SK-N-SH (cell line): ENCODE measurements around the gene ACP4. TPM values are rescaled to one million over a fixed set of nuclear protein-coding genes. Genes with fewer than 3 reads are reported as not detected.

Source experiments
- CTCF ChIA-PET: fragments of 300-600, 350-600 bp; formaldehyde crosslinking; extraction: SDS; loops from one replicate; lab custom pipeline; 2021; lab: Yijun Ruan, JAX
- POLR2A ChIA-PET: fragments of 350-600 bp; sonication (Branson Sonifier 250); formaldehyde crosslinking; extraction: SDS; loops from one replicate; lab custom pipeline; 2020; ENCODE audit warnings: antibody characterized with exemption, inconsistent platforms; lab: Yijun Ruan, JAX
- DNase-seq: peaks from one replicate; pipeline ENCODE4 v3.0.0; 2012
- H2AFZ ChIP-seq: fragments of 200-600 bp; sonication (generic); 2 replicates; pipeline ENCODE4 v1.8.1; 2016; ENCODE audit warnings: antibody characterized with exemption, mild to moderate bottlenecking, low read depth
- H3F3A ChIP-seq: fragments of 200-600 bp; sonication (generic); replicated peaks from 2 replicates; pipeline ENCODE3; 2016; ENCODE audit warnings: antibody characterized with exemption, mild to moderate bottlenecking; ENCODE audit not compliant: insufficient read depth
- H3K27ac ChIP-seq, 2 experiments: fragments of 200-500 bp in 1 of 2; fragments of 200-600 bp in 1 of 2; sonication (Bioruptor generic) in 1 of 2; sonication (generic), shearing (Covaris generic) in 1 of 2; 2 replicates each; pipeline versions ENCODE4 v1.5.1 to v1.6.1; 2014 to 2016; ENCODE audit warnings: low read depth in 2 of 2, inconsistent platforms in 1 of 2, low read length in 1 of 2, mild to moderate bottlenecking in 1 of 2, mixed read lengths in 1 of 2
- H3K27me3 ChIP-seq: fragments of 200-600 bp; sonication (generic), shearing (Covaris generic); 2 replicates; pipeline ENCODE4 v1.6.1; 2016; ENCODE audit warnings: mixed run types; ENCODE audit not compliant: insufficient read depth
- H3K36me3 ChIP-seq, 2 experiments: fragments of 200-500 bp in 1 of 2; fragments of 200-600 bp in 1 of 2; sonication (Bioruptor generic) in 1 of 2; sonication (generic) in 1 of 2; replicated peaks in 1 of 2; 2 replicates each; pipeline versions ENCODE3 to v1.5.1; 2014 to 2016; ENCODE audit warnings: low read length in 1 of 2, mild to moderate bottlenecking in 1 of 2; ENCODE audit not compliant: insufficient read depth in 2 of 2, control insufficient read depth in 1 of 2
- H3K4me1 ChIP-seq, 2 experiments: fragments of 200-500 bp in 1 of 2; fragments of 200-600 bp in 1 of 2; sonication (Bioruptor generic) in 1 of 2; sonication (generic), shearing (Covaris generic) in 1 of 2; 2 replicates each; pipeline versions ENCODE4 v1.5.1 to v1.6.1; 2014 to 2016; ENCODE audit warnings: low read depth in 1 of 2, low read length in 1 of 2, mixed run types in 1 of 2; ENCODE audit not compliant: insufficient read depth in 2 of 2, control insufficient read depth in 1 of 2
- H3K4me2 ChIP-seq: fragments of 200-600 bp; sonication (generic), shearing (Covaris generic); 2 replicates; pipeline ENCODE4 v1.6.1; 2017; ENCODE audit warnings: mixed run types
- H3K4me3 ChIP-seq, 2 experiments: fragments of 200-500 bp in 1 of 2; fragments of 200-600 bp in 1 of 2; sonication (Bioruptor generic) in 1 of 2; sonication (generic), shearing (Covaris generic) in 1 of 2; 2 replicates each; pipeline versions ENCODE4 v1.5.1 to v1.8.1; 2014 to 2016; ENCODE audit warnings: low read depth in 2 of 2, inconsistent platforms in 1 of 2, low read length in 1 of 2, mild to moderate bottlenecking in 1 of 2, mixed read lengths in 1 of 2, moderate library complexity in 1 of 2
- H3K79me2 ChIP-seq: fragments of 200-600 bp; sonication (generic); 2 replicates; pipeline ENCODE4 v1.8.1; 2017; ENCODE audit warnings: mild to moderate bottlenecking; ENCODE audit not compliant: insufficient read depth
- H3K9ac ChIP-seq: fragments of 200-600 bp; sonication (generic); 2 replicates; pipeline ENCODE4 v1.6.1; 2017; ENCODE audit warnings: mixed run types
- H3K9me2 ChIP-seq: fragments of 200-600 bp; sonication (generic); 2 replicates; pipeline ENCODE4 v1.6.1; 2017; ENCODE audit warnings: mixed run types
- H3K9me3 ChIP-seq: fragments of 200-600 bp; sonication (generic); 2 replicates; pipeline ENCODE4 v1.6.1; 2017; ENCODE audit warnings: mixed run types, mild to moderate bottlenecking, moderate library complexity
- H4K20me1 ChIP-seq: fragments of 200-600 bp; sonication (generic); 2 replicates; pipeline ENCODE4 v1.6.1; 2017; ENCODE audit warnings: mild to moderate bottlenecking, mixed run types; ENCODE audit not compliant: insufficient read depth
- EZH2phosphoT487 ChIP-seq: fragments of 200-600 bp; sonication (generic); IDR thresholded peaks from 2 replicates; pipeline ENCODE4 v1.6.1; 2017; ENCODE audit warnings: low read depth, mixed run types, mild to moderate bottlenecking, antibody characterized with exemption, moderate library complexity, borderline replicate concordance
- FOXJ3 ChIP-seq: sonication (generic); formaldehyde crosslinking; IDR thresholded peaks from 2 replicates; pipeline ENCODE4 v1.5.1; 2020; ENCODE audit warnings: mild to moderate bottlenecking, missing genetic modification reagents
- GABPA ChIP-seq: IDR thresholded peaks from 2 replicates; pipeline ENCODE4 v1.4.0; 2012; ENCODE audit warnings: low read depth, mild to moderate bottlenecking
- JUND ChIP-seq: IDR thresholded peaks from 2 replicates; pipeline ENCODE4 v1.4.0; 2012
- MEF2A ChIP-seq: IDR thresholded peaks from 2 replicates; pipeline ENCODE4 v1.4.0; 2012; ENCODE audit warnings: low read depth, borderline replicate concordance
- NRF1 ChIP-seq: IDR thresholded peaks from 2 replicates; pipeline ENCODE4 v1.6.1; 2012; ENCODE audit warnings: low read depth, mild to moderate bottlenecking, low read length
- POLR2AphosphoS5 ChIP-seq: IDR thresholded peaks from 2 replicates; pipeline ENCODE4 v1.6.1; 2012; ENCODE audit warnings: low read depth, low read length
- RCOR1 ChIP-seq: fragments of 150-350 bp; IDR thresholded peaks from 2 replicates; pipeline ENCODE4 v1.6.1; 2017; ENCODE audit warnings: antibody characterized with exemption, low read length
- SIN3A ChIP-seq: IDR thresholded peaks from 2 replicates; pipeline ENCODE4 v1.6.1; 2012; ENCODE audit warnings: low read depth, mild to moderate bottlenecking, low read length, moderate library complexity, borderline replicate concordance
- TCF12 ChIP-seq: IDR thresholded peaks from 2 replicates; pipeline ENCODE4 v1.4.0; 2012
- USF1 ChIP-seq: IDR thresholded peaks from 2 replicates; pipeline ENCODE4 v1.4.0; 2012; ENCODE audit warnings: low read depth, borderline replicate concordance
- WGBS: methylation state at CpG from one replicate; pipeline ENCODE4 v1.1.6; 2017; ENCODE audit warnings: low lambda C conversion rate; 5-methylcytosine and 5-hydroxymethylcytosine counted together
- polyA plus RNA-seq, 3 experiments: library from polyadenylated mRNA; depleted of rRNA; stranded (reverse); fragments of >200 nt; gene quantifications; 2 replicates each; pipeline ENCODE4 v1.2.3, GENCODE V29; 2012
- TF ChIP-seq, protein P1 (sequence below): fragments of 150-350 bp; IDR thresholded peaks from 2 replicates; pipeline ENCODE4 v1.6.1; 2017; ENCODE audit warnings: antibody characterized with exemption, low read length, low read depth, borderline replicate concordance
- TF ChIP-seq, protein P2 (sequence below): fragments of 200-600 bp; sonication (generic); IDR thresholded peaks from 2 replicates; pipeline ENCODE4 v1.6.1; 2017; ENCODE audit warnings: antibody characterized with exemption, mild to moderate bottlenecking, moderate library complexity

ACP4 gene
- polyA plus RNA-seq, 1 of the 3 experiments (the other 2 are of a cell fraction), result not detected

GRCh38 chr19:50817941-50818858, 28.0 kb downstream of the ACP4 start:
- Histone ChIP-seq H3K9ac (no peak overlapping the region), H3K27me3 (peaks cover 45% of the 10 kb centered on the region), H3K4me2 (peak overlapping the region; percentile 69), H3F3A (no peaks in the 10 kb centered on the region), H4K20me1 (no peaks in the 10 kb centered on the region), H3K9me3 (no peaks in the 10 kb centered on the region), H3K4me1 (peaks cover 0 to 5% of the 10 kb centered on the region in 2 experiments; a peak in 1 of 4 replicates), H3K4me3 (peak overlapping the region; percentile 52 to 55; a peak in 3 of 4 replicates), H3K9me2 (no peaks in the 10 kb centered on the region), H3K27ac (no peak overlapping the region), H3K36me3 (no peaks in the 10 kb centered on the region), H2AFZ (peak overlapping the region; percentile 72; the same call in 1 of the 2 replicates), H3K79me2 (no peaks in the 10 kb centered on the region)
- ChIA-PET CTCF (no interaction called here), POLR2A (interaction anchor here (1.5 kb wide), 1 partner anchor 13 kb away, joined by 3 read pairs; no protein-coding TSS in a partner anchor)
- no peak for TF ChIP-seq GABPA
- no peak for TF ChIP-seq SIN3A
- TF ChIP-seq USF1, result no peak
- TF ChIP-seq, protein P1, sequence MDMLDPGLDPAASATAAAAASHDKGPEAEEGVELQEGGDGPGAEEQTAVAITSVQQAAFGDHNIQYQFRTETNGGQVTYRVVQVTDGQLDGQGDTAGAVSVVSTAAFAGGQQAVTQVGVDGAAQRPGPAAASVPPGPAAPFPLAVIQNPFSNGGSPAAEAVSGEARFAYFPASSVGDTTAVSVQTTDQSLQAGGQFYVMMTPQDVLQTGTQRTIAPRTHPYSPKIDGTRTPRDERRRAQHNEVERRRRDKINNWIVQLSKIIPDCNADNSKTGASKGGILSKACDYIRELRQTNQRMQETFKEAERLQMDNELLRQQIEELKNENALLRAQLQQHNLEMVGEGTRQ, result no peak
- TF ChIP-seq FOXJ3 (CRISPR knock-in tag), result no peak
- no peak for TF ChIP-seq MEF2A
- TF ChIP-seq EZH2phosphoT487, result no peak
- TF ChIP-seq, protein P2, sequence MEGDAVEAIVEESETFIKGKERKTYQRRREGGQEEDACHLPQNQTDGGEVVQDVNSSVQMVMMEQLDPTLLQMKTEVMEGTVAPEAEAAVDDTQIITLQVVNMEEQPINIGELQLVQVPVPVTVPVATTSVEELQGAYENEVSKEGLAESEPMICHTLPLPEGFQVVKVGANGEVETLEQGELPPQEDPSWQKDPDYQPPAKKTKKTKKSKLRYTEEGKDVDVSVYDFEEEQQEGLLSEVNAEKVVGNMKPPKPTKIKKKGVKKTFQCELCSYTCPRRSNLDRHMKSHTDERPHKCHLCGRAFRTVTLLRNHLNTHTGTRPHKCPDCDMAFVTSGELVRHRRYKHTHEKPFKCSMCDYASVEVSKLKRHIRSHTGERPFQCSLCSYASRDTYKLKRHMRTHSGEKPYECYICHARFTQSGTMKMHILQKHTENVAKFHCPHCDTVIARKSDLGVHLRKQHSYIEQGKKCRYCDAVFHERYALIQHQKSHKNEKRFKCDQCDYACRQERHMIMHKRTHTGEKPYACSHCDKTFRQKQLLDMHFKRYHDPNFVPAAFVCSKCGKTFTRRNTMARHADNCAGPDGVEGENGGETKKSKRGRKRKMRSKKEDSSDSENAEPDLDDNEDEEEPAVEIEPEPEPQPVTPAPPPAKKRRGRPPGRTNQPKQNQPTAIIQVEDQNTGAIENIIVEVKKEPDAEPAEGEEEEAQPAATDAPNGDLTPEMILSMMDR, result no peak
- no peak for TF ChIP-seq JUND
- TF ChIP-seq RCOR1, result no peak
- no peak for TF ChIP-seq POLR2AphosphoS5
- TF ChIP-seq TCF12, result no peak
- no peak for TF ChIP-seq NRF1
- DNase-seq, result peak; percentile 95
- WGBS, result 14% methylated on average over 30 of the region's 52 CpGs
